K562 (cell line): ENCODE results near the gene RALGPS1. TPM values are rescaled to one million over a fixed set of nuclear protein-coding genes. Genes with fewer than 3 reads are reported as not detected.

ENCODE experiments used
- GTF2F1 ChIP-seq: IDR thresholded peaks from 2 replicates; pipeline ENCODE4 v1.6.1; 2011; ENCODE audit warnings: low read depth, low read length, improper control_type of control experiment
- L3MBTL2 ChIP-seq: fragments of 450-650 bp; IDR thresholded peaks from 2 replicates; pipeline ENCODE4 v1.6.1; 2016; ENCODE audit warnings: mild to moderate bottlenecking, moderate library complexity
- LEF1 ChIP-seq: fragments of 450-650 bp; IDR thresholded peaks from 2 replicates; pipeline ENCODE4 v1.6.1; 2016; ENCODE audit warnings: mild to moderate bottlenecking
- NCOR1 ChIP-seq: fragments of 450-650 bp; IDR thresholded peaks from 2 replicates; pipeline ENCODE4 v1.6.1; 2016; ENCODE audit warnings: mild to moderate bottlenecking, moderate library complexity
- RB1 ChIP-seq: fragments of 450-650 bp; IDR thresholded peaks from 2 replicates; pipeline ENCODE4 v1.6.1; 2017; ENCODE audit warnings: low read depth, mild to moderate bottlenecking
- THAP7 ChIP-seq: fragments of 250-450 bp; sonication (Bioruptor Pico); IDR thresholded peaks from 2 replicates; pipeline ENCODE4 v1.5.0; 2021
- USF2 ChIP-seq: sonication (generic); formaldehyde crosslinking; IDR thresholded peaks from 2 replicates; pipeline ENCODE4 v1.5.0; 2020; ENCODE audit warnings: missing genetic modification reagents
- polyA plus RNA-seq, 8 experiments: library from polyadenylated mRNA; depleted of rRNA in 4 of 8; stranded (reverse) in 5 of 8; unstranded in 3 of 8; fragments of >200 nt; fragmentation: Nextera tagmentation in 2 of 8; fragmentation: Illumina TruSeq in 1 of 8; extraction: Ambion mirVana in 2 of 8; extraction: Trizol in 1 of 8; gene quantifications; 2 replicates each; pipeline versions ENCODE4 v1.2.1 to v1.2.3, GENCODE V29; 2011 to 2014; ENCODE audit warnings: inconsistent platforms in 1 of 8, missing spikeins in 1 of 8
- total RNA-seq, 7 experiments: library from RNA; depleted of rRNA in 6 of 7; stranded (reverse); fragments of >200 nt in 6 of 7; fragmentation: Illumina TruSeq in 2 of 7; extraction: Trizol in 2 of 7; gene quantifications; 2 replicates each; pipeline versions ENCODE4 v1.2.1 to v1.2.3, GENCODE V29; 2011 to 2021; ENCODE audit warnings: low replicate concordance in 1 of 7

RALGPS1 gene
- total and polyA plus RNA-seq, 9 of the 15 experiments (the other 6 are each of a cell fraction or from before 2014, with no cell fraction given): 0.04 to 2.6 (median 1.5) TPM

GRCh38 chr9:127224883-127225739, 310.5 kb downstream of the RALGPS1 start (continued):
- peak; percentile 37; the same call in 1 of the 2 replicates for TF ChIP-seq USF2 (CRISPR knock-in tag)
- peak; percentile 89 for TF ChIP-seq L3MBTL2
- no peak for TF ChIP-seq LEF1
- TF ChIP-seq THAP7: no peak
- TF ChIP-seq GTF2F1: no peak
- TF ChIP-seq RB1: peak; percentile 44; the same call in 1 of the 2 replicates
- TF ChIP-seq NCOR1: no peak
- TF ChIP-seq, all 486 proteins: peak for 36
